Thyroid gland (tissue), 4 donors: ENCODE data around the gene FGF21. TPM values are rescaled to one million over a fixed set of nuclear protein-coding genes. Genes with fewer than 3 reads are reported as not detected.
A peak's percentile ranks its signal among the peaks of the same experiment; 100 is the strongest.
"Not testable (repeated sequence)": the region's sequence is repeated elsewhere in the genome, so short reads cannot be mapped to it uniquely, and the experiment has no call there.

Source experiments
- DNase-seq, 2 donors: peaks; one replicate each; pipeline ENCODE4 v3.0.0-alpha.2; 2019
- H3K27ac ChIP-seq, 3 donors: fragments of 200-600 bp; sonication (generic); 1 replicate in 2 of 3; 2 replicates in 1 of 3; pipeline ENCODE4 v1.5.1; 2016 to 2019; ENCODE audit warnings: mild to moderate bottlenecking in 1 of 3, moderate library complexity in 1 of 3
- H3K27me3 ChIP-seq: fragments of 200-600 bp; sonication (generic); one replicate; pipeline ENCODE4 v1.5.1; 2019
- H3K36me3 ChIP-seq, 2 donors: fragments of 200-600 bp; sonication (generic); one replicate each; pipeline ENCODE4 v1.5.1; 2016 to 2019
- H3K4me1 ChIP-seq, 2 donors: fragments of 200-600 bp; sonication (generic); one replicate each; pipeline ENCODE4 v1.5.1; 2017 to 2019
- H3K4me3 ChIP-seq, 3 donors: fragments of 200-600 bp; sonication (generic); replicated peaks in 1 of 3; 1 replicate in 2 of 3; 2 replicates in 1 of 3; pipeline ENCODE4 v1.5.1; 2016; ENCODE audit warnings: mild to moderate bottlenecking in 1 of 3
- H3K9me3 ChIP-seq: fragments of 200-600 bp; sonication (generic); one replicate; pipeline ENCODE4 v1.5.1; 2017
- POLR2A ChIP-seq, 2 donors: fragments of 450-650 bp; IDR thresholded peaks; one replicate each; pipeline ENCODE4 v1.6.1; 2017; ENCODE audit warnings: antibody characterized with exemption in 2 of 2, mild to moderate bottlenecking in 2 of 2, moderate library complexity in 1 of 2
- whole genome bisulfite sequencing, 2 donors: methylation state at CpG; one replicate each; pipeline ENCODE4 v1.1.5; 2017; 5-methylcytosine and 5-hydroxymethylcytosine counted together
- intact Hi-C: fragments of 100-400 bp; cut with DNase I; formaldehyde crosslinking; loops from one replicate; pipeline ENCODE4 v1.15.1; 2023
- total RNA-seq, 4 donors: library from RNA; depleted of rRNA; stranded (reverse); fragments of >200 nt; gene quantifications; one replicate each; pipeline ENCODE4 v1.2.3, GENCODE V29; 2016
- TF ChIP-seq, protein P1 (sequence below), 6 experiments: fragments of 200-600 bp in 3 of 6; fragments of 450-650 bp in 3 of 6; sonication (generic) in 3 of 6; IDR thresholded peaks; one replicate each; pipeline ENCODE4 v1.5.1; 2016 to 2019; ENCODE audit warnings: antibody characterized with exemption in 6 of 6, mild to moderate bottlenecking in 2 of 6, inconsistent platforms in 1 of 6, moderate library complexity in 1 of 6

Gene FGF21
- total RNA-seq, 4 donors from 2014 or later: not detected

DNA sequence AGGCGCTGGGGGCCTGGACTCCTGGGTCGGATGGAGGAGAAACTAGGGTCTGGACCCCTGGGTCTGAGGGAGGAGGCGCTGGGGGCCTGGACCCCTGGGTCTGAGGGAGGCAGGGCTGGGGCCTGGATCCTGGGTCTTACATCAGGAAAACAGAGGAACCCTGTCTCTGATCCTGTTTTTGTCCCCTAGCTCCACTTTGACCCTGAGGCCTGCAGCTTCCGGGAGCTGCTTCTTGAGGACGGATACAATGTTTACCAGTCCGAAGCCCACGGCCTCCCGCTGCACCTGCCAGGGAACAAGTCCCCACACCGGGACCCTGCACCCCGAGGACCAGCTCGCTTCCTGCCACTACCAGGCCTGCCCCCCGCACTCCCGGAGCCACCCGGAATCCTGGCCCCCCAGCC is 2.4 kb downstream of the FGF21 start:
- no peak for TF ChIP-seq POLR2A (IDR thresholded peaks at IDR 0.05)
- H3K27ac ChIP-seq: no peak overlapping the region
- H3K4me3 ChIP-seq: no peak overlapping the region
- WGBS, 2 donors: 91 to 93% methylated on average over 9 to 13 of the region's 14 CpGs
- no peaks in the 10 kb centered on the region for H3K9me3 ChIP-seq
- intact Hi-C loops: no loop called here
- H3K27me3 ChIP-seq: no peaks in the 10 kb centered on the region
- DNase-seq: no peak
- H3K36me3 ChIP-seq: no peaks in the 10 kb centered on the region
- H3K4me1 ChIP-seq: peaks cover 4 to 7% of the 10 kb centered on the region in 2 donors

DNA sequence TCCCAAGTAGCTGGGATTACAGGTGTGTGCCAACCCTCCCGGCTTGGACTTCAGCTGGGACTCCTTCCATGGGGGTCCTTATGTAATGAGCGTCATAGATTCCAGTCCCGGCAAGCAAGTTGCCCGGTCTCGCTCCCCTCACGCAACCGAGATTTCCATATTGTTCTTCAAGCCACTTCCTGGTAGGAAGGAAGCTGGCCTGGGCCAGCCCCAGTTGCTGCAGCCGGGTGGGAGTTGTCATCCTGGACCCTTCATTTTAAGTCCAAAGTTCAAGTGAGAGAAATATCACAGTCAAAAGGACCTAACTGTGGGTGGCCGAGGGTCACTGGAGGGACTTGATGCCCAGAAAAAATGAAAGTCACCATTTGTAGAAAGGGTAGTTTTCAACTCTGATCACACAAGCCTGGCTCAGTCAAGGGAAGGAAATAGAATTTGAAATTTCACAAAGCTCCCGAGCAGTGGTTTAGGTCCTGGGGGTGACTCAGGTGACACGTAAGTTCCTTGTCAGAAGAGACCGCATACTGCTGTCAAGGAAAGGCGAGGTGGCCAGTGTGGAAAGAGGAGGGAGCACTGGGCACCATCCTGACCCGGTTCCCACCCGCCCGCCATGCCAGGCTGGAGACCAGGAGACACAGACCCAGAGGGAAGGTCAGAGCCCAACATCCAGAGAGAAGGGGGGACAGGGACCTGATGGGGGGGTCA is 5.3 kb downstream of the FGF21 start:
- H3K36me3 ChIP-seq: no peaks in the 10 kb centered on the region
- TF ChIP-seq, protein P1, sequence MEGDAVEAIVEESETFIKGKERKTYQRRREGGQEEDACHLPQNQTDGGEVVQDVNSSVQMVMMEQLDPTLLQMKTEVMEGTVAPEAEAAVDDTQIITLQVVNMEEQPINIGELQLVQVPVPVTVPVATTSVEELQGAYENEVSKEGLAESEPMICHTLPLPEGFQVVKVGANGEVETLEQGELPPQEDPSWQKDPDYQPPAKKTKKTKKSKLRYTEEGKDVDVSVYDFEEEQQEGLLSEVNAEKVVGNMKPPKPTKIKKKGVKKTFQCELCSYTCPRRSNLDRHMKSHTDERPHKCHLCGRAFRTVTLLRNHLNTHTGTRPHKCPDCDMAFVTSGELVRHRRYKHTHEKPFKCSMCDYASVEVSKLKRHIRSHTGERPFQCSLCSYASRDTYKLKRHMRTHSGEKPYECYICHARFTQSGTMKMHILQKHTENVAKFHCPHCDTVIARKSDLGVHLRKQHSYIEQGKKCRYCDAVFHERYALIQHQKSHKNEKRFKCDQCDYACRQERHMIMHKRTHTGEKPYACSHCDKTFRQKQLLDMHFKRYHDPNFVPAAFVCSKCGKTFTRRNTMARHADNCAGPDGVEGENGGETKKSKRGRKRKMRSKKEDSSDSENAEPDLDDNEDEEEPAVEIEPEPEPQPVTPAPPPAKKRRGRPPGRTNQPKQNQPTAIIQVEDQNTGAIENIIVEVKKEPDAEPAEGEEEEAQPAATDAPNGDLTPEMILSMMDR (IDR thresholded peaks at IDR 0.05): no peak
- no peak for TF ChIP-seq POLR2A (IDR thresholded peaks at IDR 0.05)
- WGBS, 2 donors: 65 to 86% methylated on average over 16 of the region's 16 CpGs

DNA sequence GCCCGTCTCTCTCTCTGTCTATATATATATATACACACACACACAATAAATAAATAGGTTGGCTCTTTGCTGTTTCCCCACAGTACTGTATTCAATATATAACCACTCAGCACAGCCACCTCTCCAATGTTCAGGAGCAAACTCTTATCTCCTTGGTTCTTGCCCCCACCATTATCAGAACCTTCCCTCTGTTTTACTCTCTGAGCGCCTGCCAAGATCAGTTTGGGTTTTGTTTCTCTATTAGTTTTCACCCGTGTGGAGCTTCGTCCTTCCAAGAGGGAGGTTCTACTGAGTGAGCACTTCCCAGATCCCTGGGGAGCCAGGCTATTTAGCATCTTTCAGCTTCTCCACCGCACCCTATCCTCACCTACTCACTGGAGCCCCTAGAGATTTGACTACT is 10.5 kb downstream of the FGF21 start:
- H3K4me3 ChIP-seq, intact Hi-C loops, H3K27ac ChIP-seq, H3K27me3 ChIP-seq, H3K36me3 ChIP-seq, DNase-seq, H3K9me3 ChIP-seq, H3K4me1 ChIP-seq: not testable (repeated sequence)
- WGBS, 2 donors: 38 to 42% methylated on average over 5 of the region's 5 CpGs

More for the DNA sequence above, 5.3 kb downstream of the FGF21 start:
- Histone ChIP-seq H3K9me3 (no peaks in the 10 kb centered on the region), H3K27ac (peak overlapping the region in 2 of 3 donors; percentile 46 to 53), H3K27me3 (no peaks in the 10 kb centered on the region), H3K4me1 (no peaks in the 10 kb centered on the region), H3K4me3 (no peak overlapping the region)
- DNase-seq: no peak
- intact Hi-C loops: no loop called here

DNA sequence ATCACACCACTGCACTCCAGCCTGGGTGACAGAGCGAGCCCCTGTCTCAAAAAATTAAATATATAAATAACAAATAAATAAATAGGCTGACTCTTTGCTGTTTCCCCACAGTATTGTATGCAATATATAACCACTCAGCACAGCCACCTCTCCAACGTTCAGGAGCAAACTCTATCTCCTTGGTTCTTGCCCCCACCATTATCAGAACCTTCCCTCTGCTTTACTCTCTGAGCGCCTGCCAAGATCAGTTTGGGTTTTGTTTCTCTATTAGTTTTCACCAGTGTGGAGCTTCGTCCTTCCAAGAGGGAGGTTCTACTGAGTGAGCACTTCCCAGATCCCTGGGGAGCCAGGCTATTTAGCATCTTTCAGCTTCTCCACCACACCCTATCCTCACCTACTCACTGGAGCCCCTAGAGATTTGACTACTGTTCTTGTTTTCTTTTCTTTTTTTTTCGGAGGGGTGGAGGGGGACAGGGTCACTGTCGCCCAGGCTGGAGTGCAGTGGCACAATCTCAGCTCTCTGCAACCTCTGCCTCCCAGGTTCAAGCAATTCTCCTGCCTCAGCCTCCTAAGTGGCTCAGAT is 12.9 kb downstream of the FGF21 start:
- H3K27ac ChIP-seq, H3K4me3 ChIP-seq, H3K9me3 ChIP-seq, H3K36me3 ChIP-seq, H3K27me3 ChIP-seq, H3K4me1 ChIP-seq, DNase-seq, intact Hi-C loops: not testable (repeated sequence)
- WGBS, 2 donors: 47 to 50% methylated on average over 6 of the region's 6 CpGs

DNA sequence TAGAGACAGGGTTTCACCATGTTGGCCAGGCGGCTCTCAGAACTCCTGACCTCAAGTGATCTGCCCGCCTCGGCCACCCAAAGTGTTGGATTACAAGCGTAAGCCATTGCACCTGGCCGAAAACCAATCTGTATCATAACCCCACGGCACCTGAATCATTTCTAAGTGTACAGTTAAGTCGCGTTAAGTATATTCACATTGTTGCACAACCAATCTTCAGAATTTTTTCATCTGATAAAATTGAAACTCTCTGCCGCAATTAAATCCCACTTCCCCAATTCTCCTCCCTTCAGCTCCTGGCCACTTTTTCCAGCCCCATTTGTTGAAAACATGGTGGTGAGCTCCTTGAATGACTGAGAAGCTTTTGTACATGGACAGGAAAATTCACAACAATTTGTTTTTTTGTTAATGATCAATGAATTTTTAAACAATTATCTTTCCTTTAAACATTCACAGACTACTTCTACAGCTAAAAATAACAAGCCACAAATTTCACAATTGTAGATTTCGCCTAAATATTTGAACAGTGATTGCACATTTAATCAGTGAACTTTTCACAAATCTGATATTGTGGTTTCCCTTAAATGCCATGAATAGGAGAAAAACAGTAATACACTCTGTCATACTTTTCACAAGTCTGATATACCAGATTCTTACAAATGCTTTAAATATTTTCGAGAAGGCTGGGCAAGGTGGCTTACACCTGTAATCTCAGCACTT is 13.8 kb downstream of the FGF21 start:
- Histone ChIP-seq H3K4me3 (no peak overlapping the region), H3K27ac (no peak overlapping the region), H3K4me1 (peaks cover 4 to 7% of the 10 kb centered on the region in 2 donors), H3K36me3 (no peaks in the 10 kb centered on the region), H3K9me3 (no peaks in the 10 kb centered on the region), H3K27me3 (no peaks in the 10 kb centered on the region)
- TF ChIP-seq, protein P1 (IDR thresholded peaks at IDR 0.05): no peak
- TF ChIP-seq POLR2A (IDR thresholded peaks at IDR 0.05): no peak
- DNase-seq: peak in 1 of 2 donors; percentile 44
- WGBS, 2 donors: 69 to 72% methylated on average over 11 of the region's 11 CpGs
- intact Hi-C loops: no loop called here

DNA sequence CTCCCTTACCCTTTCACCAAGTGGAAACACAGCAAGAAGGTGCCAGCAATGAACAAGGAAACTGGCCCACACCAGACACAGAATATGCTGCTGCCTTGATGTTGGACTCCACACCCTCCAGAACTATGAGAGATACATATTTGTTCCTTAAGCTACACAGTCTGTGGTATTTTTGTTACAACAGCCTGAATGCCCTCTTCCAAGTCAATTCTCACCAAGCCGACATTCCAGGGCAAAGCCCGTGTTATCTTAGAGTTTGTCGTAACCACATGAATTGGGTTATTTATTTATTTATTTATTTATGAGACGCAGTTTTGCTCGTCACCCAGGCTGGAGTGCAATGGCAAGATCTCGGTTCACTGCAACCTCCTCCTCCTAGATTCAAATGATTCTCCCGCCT is 14.9 kb downstream of the FGF21 start:
- WGBS, 2 donors: 81 to 83% methylated on average over 7 of the region's 7 CpGs
- peaks cover 4 to 9% of the 10 kb centered on the region in 2 donors for H3K4me1 ChIP-seq
- intact Hi-C loops: no loop called here

More for the DNA sequence above, 14.9 kb downstream of the FGF21 start:
- Histone ChIP-seq H3K9me3 (no peaks in the 10 kb centered on the region), H3K27ac (no peak overlapping the region), H3K27me3 (no peaks in the 10 kb centered on the region), H3K36me3 (no peaks in the 10 kb centered on the region), H3K4me3 (no peak overlapping the region)
- no peak for DNase-seq
- TF ChIP-seq POLR2A (IDR thresholded peaks at IDR 0.05): no peak
- TF ChIP-seq, protein P1 (IDR thresholded peaks at IDR 0.05): no peak
